ENCODE results near the gene CBLB. TPM values are rescaled to one million over a fixed set of nuclear protein-coding genes. Genes with fewer than 3 reads are reported as not detected.

Gene CBLB
- total and polyA plus RNA-seq, 8 donors: 5.3 to 23.3 (median 10.4) TPM

- H3K4me3 ChIP-seq: no peak overlapping the region
- intact Hi-C loops (cut with DNase I): no loop called here
- H3K9me3 ChIP-seq: no peaks in the 10 kb centered on the region
- no peak overlapping the region for H3K27ac ChIP-seq
- ATAC-seq (no peak), DNase-seq (no peak), FAIRE-seq (no peak)
- WGBS, 2 donors: 88 to 89% methylated on average over 2 of the region's 2 CpGs
- TF ChIP-seq, protein P1, sequence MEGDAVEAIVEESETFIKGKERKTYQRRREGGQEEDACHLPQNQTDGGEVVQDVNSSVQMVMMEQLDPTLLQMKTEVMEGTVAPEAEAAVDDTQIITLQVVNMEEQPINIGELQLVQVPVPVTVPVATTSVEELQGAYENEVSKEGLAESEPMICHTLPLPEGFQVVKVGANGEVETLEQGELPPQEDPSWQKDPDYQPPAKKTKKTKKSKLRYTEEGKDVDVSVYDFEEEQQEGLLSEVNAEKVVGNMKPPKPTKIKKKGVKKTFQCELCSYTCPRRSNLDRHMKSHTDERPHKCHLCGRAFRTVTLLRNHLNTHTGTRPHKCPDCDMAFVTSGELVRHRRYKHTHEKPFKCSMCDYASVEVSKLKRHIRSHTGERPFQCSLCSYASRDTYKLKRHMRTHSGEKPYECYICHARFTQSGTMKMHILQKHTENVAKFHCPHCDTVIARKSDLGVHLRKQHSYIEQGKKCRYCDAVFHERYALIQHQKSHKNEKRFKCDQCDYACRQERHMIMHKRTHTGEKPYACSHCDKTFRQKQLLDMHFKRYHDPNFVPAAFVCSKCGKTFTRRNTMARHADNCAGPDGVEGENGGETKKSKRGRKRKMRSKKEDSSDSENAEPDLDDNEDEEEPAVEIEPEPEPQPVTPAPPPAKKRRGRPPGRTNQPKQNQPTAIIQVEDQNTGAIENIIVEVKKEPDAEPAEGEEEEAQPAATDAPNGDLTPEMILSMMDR (IDR thresholded peaks at IDR 0.05): no peak
- no peaks in the 10 kb centered on the region for H3K36me3 ChIP-seq
- H3K4me1 ChIP-seq: no peaks in the 10 kb centered on the region
- H3K27me3 ChIP-seq: no peaks in the 10 kb centered on the region
Observed at GRCh38 chr3:105620236-105620635, 248.6 kb downstream of the CBLB start.

GRCh38 chr3:105619651-105620050, 249.2 kb downstream of the CBLB start:
- ATAC-seq (no peak), FAIRE-seq (no peak), DNase-seq (no peak)
- no peaks in the 10 kb centered on the region for H3K27me3 ChIP-seq
- H3K36me3 ChIP-seq: no peaks in the 10 kb centered on the region
- WGBS, 2 donors: 94 to 96% methylated on average over 2 of the region's 2 CpGs
- intact Hi-C loops (cut with DNase I): no loop called here
- no peak overlapping the region for H3K27ac ChIP-seq
- no peaks in the 10 kb centered on the region for H3K9me3 ChIP-seq
- TF ChIP-seq, protein P1 (IDR thresholded peaks at IDR 0.05): no peak
- no peaks in the 10 kb centered on the region for H3K4me1 ChIP-seq
- H3K4me3 ChIP-seq: no peak overlapping the region

- FAIRE-seq: no peak
- TF ChIP-seq, protein P1 (IDR thresholded peaks at IDR 0.05): no peak
- WGBS, 2 donors: 90 to 91% methylated on average over 5 of the region's 5 CpGs
Observed at GRCh38 chr3:105618556-105618955, 250.3 kb downstream of the CBLB start.

DNA sequence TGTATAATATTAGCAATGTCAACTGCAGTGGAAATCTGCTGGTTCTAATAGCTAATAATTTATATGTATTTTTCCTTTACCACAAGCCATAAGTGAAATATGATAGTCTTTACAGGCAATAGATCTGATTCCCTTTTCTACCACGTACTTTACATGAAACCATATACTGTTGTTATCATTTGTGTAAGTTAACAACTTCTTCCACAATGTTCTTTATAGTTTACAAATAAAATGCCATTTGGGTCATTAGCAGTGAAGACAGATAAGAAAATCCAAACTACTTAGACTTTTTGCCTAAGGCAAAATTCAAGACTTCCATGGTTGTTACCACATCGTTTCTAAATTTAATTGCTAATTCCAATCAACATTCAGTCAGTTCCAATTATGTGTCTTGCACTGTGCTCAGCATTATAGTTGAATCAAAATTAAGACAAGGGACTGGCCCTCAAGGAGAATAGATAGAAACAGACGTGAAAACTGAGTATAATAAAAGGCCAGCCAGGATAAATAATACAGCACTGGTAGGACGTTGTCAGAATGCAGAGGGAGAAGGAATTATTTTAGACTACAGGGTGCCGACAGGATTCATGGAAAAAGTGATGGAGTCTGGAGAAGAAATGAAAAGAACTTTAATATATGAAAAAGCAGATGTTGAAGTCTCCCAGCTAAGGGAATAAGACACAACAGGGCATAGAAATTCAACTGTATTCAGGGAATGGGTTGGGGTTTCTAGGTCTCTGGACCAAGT, 252.3 kb downstream of the CBLB start:
- TF ChIP-seq, protein P1 (IDR thresholded peaks at IDR 0.05): no peak
- Histone ChIP-seq H3K9me3 (no peaks in the 10 kb centered on the region), H3K27ac (no peak overlapping the region), H3K36me3 (no peaks in the 10 kb centered on the region), H3K4me3 (no peak overlapping the region), H3K27me3 (no peaks in the 10 kb centered on the region), H3K4me1 (peaks cover 0 to 19% (median 7%) of the 10 kb centered on the region in 3 donors)
- FAIRE-seq: no peak
- WGBS, 2 donors: 62% methylated on average over 5 of the region's 5 CpGs
- ATAC-seq: no peak
- no peak for DNase-seq
- intact Hi-C loops (cut with DNase I): no loop called here

More at GRCh38 chr3:105618556-105618955, 250.3 kb downstream of the CBLB start:
- H3K9me3 ChIP-seq: no peaks in the 10 kb centered on the region
- H3K27ac ChIP-seq: no peak overlapping the region
- H3K36me3 ChIP-seq: no peaks in the 10 kb centered on the region
- H3K27me3 ChIP-seq: no peaks in the 10 kb centered on the region
- no peak overlapping the region for H3K4me3 ChIP-seq
- DNase-seq: no peak
- intact Hi-C loops (cut with DNase I): no loop called here
- H3K4me1 ChIP-seq: no peaks in the 10 kb centered on the region
- ATAC-seq: no peak

- no peak overlapping the region for H3K4me3 ChIP-seq
- H3K27me3 ChIP-seq: no peaks in the 10 kb centered on the region
- no peaks in the 10 kb centered on the region for H3K9me3 ChIP-seq
- H3K36me3 ChIP-seq: no peaks in the 10 kb centered on the region
- DNase-seq (no peak), ATAC-seq (no peak), FAIRE-seq (no peak)
- TF ChIP-seq, protein P1 (IDR thresholded peaks at IDR 0.05): no peak
- WGBS, 2 donors: 74 to 89% methylated on average over 3 of the region's 3 CpGs
- H3K4me1 ChIP-seq: peaks cover 6 to 23% (median 14%) of the 10 kb centered on the region in 3 donors
- no peak overlapping the region for H3K27ac ChIP-seq
- intact Hi-C loops (cut with DNase I): no loop called here
Observed at GRCh38 chr3:105615814-105616213, 253.0 kb downstream of the CBLB start.
